ENCODE data around the gene KCNA3. TPM values are rescaled to one million over a fixed set of nuclear protein-coding genes. Genes with fewer than 3 reads are reported as not detected.
"Not testable (repeated sequence)": the region's sequence is repeated elsewhere in the genome, so short reads cannot be mapped to it uniquely, and the experiment has no call there.

The KCNA3 gene
- total RNA-seq, 1 donor from 2014 or later = not detected

DNA sequence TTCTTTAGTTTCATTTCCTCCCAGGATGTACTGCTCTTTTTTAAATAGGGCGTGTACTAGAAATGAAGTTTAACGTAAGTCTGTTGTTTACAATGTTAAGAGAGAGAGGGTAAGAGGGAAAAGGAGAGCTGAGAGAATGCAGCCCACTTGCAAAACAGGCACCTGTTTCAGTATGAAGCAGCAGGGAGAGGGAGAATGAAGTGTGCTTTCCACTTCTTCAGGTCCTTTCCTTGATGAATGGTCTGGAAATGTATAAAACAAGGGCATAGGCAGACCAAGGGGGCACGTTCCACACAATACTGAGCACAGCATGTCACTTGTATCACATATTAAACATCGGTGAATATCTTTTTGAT is 2.0 kb downstream of the KCNA3 start:
- no peak for TF ChIP-seq CTCF (IDR thresholded peaks at IDR 0.05; ENCODE audit: insufficient read depth, low read length, severe bottlenecking)
- Histone ChIP-seq H3K27me3 (ENCODE audit: control insufficient read depth, insufficient read depth, low read length) (peaks cover 38% of the 10 kb centered on the region), H3K36me3 (ENCODE audit: control insufficient read depth, insufficient read depth, low read length) (no peaks in the 10 kb centered on the region), H3K4me3 (ENCODE audit: low read depth, low read length) (no peak overlapping the region)
- no peak for FAIRE-seq
- DNase-seq (ENCODE audit: low read depth) = no peak

DNA sequence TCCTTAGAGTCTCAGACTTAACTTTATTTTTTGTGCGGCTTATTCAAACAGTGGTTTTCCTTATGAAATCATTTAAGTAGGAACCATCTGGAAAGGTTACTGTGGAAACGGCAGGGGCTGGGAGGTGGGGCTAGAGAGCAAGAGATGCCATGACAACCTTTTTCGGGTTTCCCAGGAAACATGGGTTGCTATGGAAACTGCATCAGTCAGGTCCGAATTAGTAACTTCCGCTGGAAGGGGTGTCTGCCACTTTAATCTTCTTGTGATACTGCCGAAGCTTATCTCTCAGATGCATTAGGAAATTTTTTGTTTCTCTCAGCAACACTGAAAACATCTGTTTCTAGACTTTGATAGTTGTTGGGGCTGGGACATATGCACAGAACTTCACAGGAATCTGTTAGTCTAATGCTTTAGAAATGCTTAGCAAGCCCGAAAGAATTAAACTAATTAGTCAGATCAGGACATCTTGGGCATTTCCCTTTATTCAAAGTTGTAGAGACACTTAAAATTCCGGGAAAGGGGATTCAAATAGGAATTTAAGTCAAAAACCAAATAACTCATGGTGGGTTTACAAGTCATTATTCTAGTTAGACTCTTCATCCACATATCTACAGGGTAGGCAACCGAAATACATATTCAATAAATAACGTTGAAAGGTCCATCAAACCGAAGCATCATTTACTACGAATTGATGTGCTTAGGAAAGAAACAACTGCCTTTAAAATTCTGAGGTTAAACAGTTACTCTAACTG is 2.6 kb downstream of the KCNA3 start:
- H3K36me3 ChIP-seq (ENCODE audit: control insufficient read depth, insufficient read depth, low read length) = no peaks in the 10 kb centered on the region
- H3K27me3 ChIP-seq (ENCODE audit: control insufficient read depth, insufficient read depth, low read length) = peaks cover 38% of the 10 kb centered on the region
- FAIRE-seq = no peak
- no peak for DNase-seq (ENCODE audit: low read depth)
- no peak overlapping the region for H3K4me3 ChIP-seq (ENCODE audit: low read depth, low read length)
- no peak for TF ChIP-seq CTCF (IDR thresholded peaks at IDR 0.05; ENCODE audit: insufficient read depth, low read length, severe bottlenecking)

DNA sequence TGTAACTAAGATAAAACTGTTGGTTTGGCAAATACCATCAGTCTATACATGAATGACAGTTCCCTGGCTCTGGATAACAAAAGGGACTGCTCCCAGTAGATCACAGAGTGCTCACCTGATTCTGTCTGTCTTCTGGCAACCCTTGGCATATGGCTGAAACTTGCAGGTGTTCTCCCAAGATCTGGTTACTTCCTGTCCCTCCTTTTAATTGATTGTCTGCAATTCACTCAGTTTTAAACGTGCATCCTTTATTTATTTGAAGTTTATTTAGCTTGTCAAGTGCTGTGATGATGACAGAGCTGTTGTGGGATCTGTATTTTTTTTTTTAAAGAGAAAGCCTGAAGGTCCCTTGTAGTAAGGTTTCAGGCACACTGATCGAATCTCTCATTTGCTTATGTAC is 3.4 kb downstream of the KCNA3 start:
- Histone ChIP-seq H3K4me3 (ENCODE audit: low read depth, low read length) (no peak overlapping the region), H3K36me3 (ENCODE audit: control insufficient read depth, insufficient read depth, low read length) (no peaks in the 10 kb centered on the region), H3K27me3 (ENCODE audit: control insufficient read depth, insufficient read depth, low read length) (peaks cover 35% of the 10 kb centered on the region)
- DNase-seq (ENCODE audit: low read depth) (no peak), FAIRE-seq (no peak)
- TF ChIP-seq CTCF (IDR thresholded peaks at IDR 0.05; ENCODE audit: insufficient read depth, low read length, severe bottlenecking) = no peak

DNA sequence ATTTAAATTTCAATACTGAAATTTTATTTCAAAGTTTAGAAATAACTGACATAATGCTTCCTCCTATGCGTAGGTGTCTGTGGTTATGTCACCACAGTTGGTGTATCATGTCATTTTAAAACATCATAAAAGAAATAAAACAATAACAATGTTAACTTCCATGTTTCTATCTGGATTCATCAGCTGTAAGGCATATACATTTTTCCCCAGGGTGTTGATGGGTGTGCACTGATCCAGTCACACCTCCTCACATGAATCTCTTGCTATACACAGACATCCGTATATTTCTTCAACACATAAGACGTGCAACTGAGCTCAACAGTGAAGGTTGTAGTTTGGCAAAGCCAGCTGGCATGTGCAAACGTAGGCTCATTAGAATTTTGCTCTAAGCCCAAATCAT is 6.2 kb downstream of the KCNA3 start:
- H3K27me3 ChIP-seq (ENCODE audit: control insufficient read depth, insufficient read depth, low read length) = peaks cover 13% of the 10 kb centered on the region
- DNase-seq (ENCODE audit: low read depth) = no peak
- no peak overlapping the region for H3K4me3 ChIP-seq (ENCODE audit: low read depth, low read length)
- FAIRE-seq = no peak
- H3K36me3 ChIP-seq (ENCODE audit: control insufficient read depth, insufficient read depth, low read length) = no peaks in the 10 kb centered on the region
- no peak for TF ChIP-seq CTCF (IDR thresholded peaks at IDR 0.05; ENCODE audit: insufficient read depth, low read length, severe bottlenecking)

- FAIRE-seq (no peak), DNase-seq (ENCODE audit: low read depth) (no peak)
- Histone ChIP-seq H3K27me3 (ENCODE audit: control insufficient read depth, insufficient read depth, low read length) (peaks cover 6% of the 10 kb centered on the region), H3K36me3 (ENCODE audit: control insufficient read depth, insufficient read depth, low read length) (no peaks in the 10 kb centered on the region), H3K4me3 (ENCODE audit: low read depth, low read length) (no peak overlapping the region)
- TF ChIP-seq CTCF (IDR thresholded peaks at IDR 0.05; ENCODE audit: insufficient read depth, low read length, severe bottlenecking) = no peak
Observed at GRCh38 chr1:110667776-110668175, 7.0 kb downstream of the KCNA3 start.

DNA sequence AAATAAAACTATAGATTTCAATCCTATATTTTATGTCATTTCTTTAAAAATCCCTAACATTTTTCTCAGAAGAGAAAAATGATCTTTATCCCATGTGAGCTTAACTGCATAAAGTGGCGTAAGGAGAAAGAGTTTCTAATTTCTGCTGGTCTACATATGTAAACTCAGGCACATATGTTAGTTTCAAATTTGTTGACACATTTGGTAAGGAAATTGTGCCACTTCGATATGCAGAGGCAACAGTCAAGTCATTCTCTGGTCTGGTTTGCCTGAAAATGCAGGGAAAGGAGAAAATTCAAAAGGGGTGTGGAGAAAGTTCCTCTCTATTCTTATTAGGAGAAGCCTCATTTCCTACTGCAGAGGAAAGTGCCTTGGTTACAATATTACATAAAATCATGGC is 11.5 kb downstream of the KCNA3 start:
- Histone ChIP-seq H3K4me3 (ENCODE audit: low read depth, low read length) (no peak overlapping the region), H3K36me3 (ENCODE audit: control insufficient read depth, insufficient read depth, low read length) (no peaks in the 10 kb centered on the region), H3K27me3 (ENCODE audit: control insufficient read depth, insufficient read depth, low read length) (no peaks in the 10 kb centered on the region)
- no peak for TF ChIP-seq CTCF (IDR thresholded peaks at IDR 0.05; ENCODE audit: insufficient read depth, low read length, severe bottlenecking)
- no peak for DNase-seq (ENCODE audit: low read depth)
- no peak for FAIRE-seq

DNA sequence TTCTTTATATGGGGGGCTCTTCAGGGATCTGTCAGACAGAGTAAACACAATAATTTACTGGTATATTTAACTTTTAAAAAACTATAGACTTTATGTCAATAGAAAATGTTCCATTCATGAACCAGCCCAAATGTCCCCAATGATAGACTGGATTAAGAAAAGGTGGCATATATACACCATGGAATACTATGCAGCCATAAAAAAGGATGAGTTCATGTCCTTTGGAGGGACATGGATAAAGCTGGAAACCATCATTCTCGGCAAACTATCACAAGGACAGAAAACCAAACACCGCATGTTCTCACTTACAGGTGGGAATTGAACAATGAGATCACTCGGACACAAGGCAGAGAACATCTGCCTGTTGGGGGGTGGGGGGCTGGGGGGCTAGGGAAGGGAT is 15.2 kb downstream of the KCNA3 start:
- not testable (repeated sequence) for H3K36me3 ChIP-seq (ENCODE audit: control insufficient read depth, insufficient read depth, low read length); H3K27me3 ChIP-seq (ENCODE audit: control insufficient read depth, insufficient read depth, low read length); H3K4me3 ChIP-seq (ENCODE audit: low read depth, low read length); FAIRE-seq; DNase-seq (ENCODE audit: low read depth)
